ENCODE measurements around the gene NDUFAF7. TPM values are rescaled to one million over a fixed set of nuclear protein-coding genes. Genes with fewer than 3 reads are reported as not detected.

Gene NDUFAF7
- total and polyA plus RNA-seq, 2 of the 13 experiments (the other 11 are each of a cell fraction or from before 2014, with no cell fraction given), result 27.0 to 40.8 TPM

GRCh38 chr2:37262522-37262921 lies 31.1 kb downstream of the NDUFAF7 start:
- Histone ChIP-seq H3K9me3 (ENCODE audit: low read length) (no peaks in the 10 kb centered on the region), H3K9ac (ENCODE audit: insufficient read depth, low read depth, low read length) (no peak overlapping the region), H3K4me2 (ENCODE audit: low read depth, low read length) (no peak overlapping the region), H2AFZ (ENCODE audit: low read length) (no peak overlapping the region), H3K79me2 (ENCODE audit: insufficient read depth, low read length) (no peaks in the 10 kb centered on the region), H3K4me1 (ENCODE audit: insufficient read depth, low read length) (no peaks in the 10 kb centered on the region), H4K20me1 (ENCODE audit: insufficient read depth, low read length) (no peaks in the 10 kb centered on the region), H3K36me3 (replicated peaks in 1 of 2; ENCODE audit: control insufficient read depth in 1 of 2, insufficient read depth in 2 of 2, low read length in 2 of 2) (peaks cover 6 to 13% of the 10 kb centered on the region in 2 experiments; a peak in 4 of 5 replicates), H3K4me3 (replicated peaks in 1 of 3; ENCODE audit: insufficient read depth in 1 of 3, low read depth in 2 of 3, low read length in 3 of 3) (no peak overlapping the region), H3K27ac (ENCODE audit: extremely low read length, insufficient read depth, low read length) (no peak overlapping the region), H3K27me3 (ENCODE audit: control insufficient read depth in 1 of 2, insufficient read depth in 2 of 2, low read length in 2 of 2) (no peaks in the 10 kb centered on the region)
- intact Hi-C loops (cut with micrococcal nuclease; ENCODE audit: unreplicated experiment) (no loop called here), in situ Hi-C loops (cut with HindIII; ENCODE audit: extremely low pct_ligation_motif_present, low pct_unique_long_range_greater_than_20kb) (no loop called here)
- WGBS (ENCODE audit: low lambda C conversion rate), result 95% methylated on average over 2 of the region's 2 CpGs
- no peak for FAIRE-seq
- no peak for ATAC-seq
- CTCF ChIA-PET (ENCODE audit: low intra/inter-chr PET ratio, low total read pairs), result no interaction called here
- no peak for TF ChIP-seq CCDC6 (CRISPR knock-in tag; IDR thresholded peaks at IDR 0.05)
- no peak for TF ChIP-seq IRF2 (CRISPR knock-in tag; IDR thresholded peaks at IDR 0.05)
- TF ChIP-seq TGIF2 (CRISPR knock-in tag; IDR thresholded peaks at IDR 0.05), result no peak
- no peak for TF ChIP-seq MXD4 (CRISPR knock-in tag; IDR thresholded peaks at IDR 0.05)
- TF ChIP-seq GATAD2A (CRISPR knock-in tag; IDR thresholded peaks at IDR 0.05), result no peak
- TF ChIP-seq GATAD1 (CRISPR knock-in tag; IDR thresholded peaks at IDR 0.05), result no peak
- BruUV-seq (replicated peaks), result no TSS peak
- DNase-seq (ENCODE audit: low spot score), result no peak
- POLR2A ChIA-PET, result no interaction called here

GRCh38 chr2:37263839-37264238 lies 32.4 kb downstream of the NDUFAF7 start:
- Histone ChIP-seq H4K20me1 (ENCODE audit: insufficient read depth, low read length) (no peaks in the 10 kb centered on the region), H3K36me3 (replicated peaks in 1 of 2; ENCODE audit: control insufficient read depth in 1 of 2, insufficient read depth in 2 of 2, low read length in 2 of 2) (peaks cover 4 to 20% of the 10 kb centered on the region in 2 experiments), H3K9ac (ENCODE audit: insufficient read depth, low read depth, low read length) (no peak overlapping the region), H3K9me3 (ENCODE audit: low read length) (no peaks in the 10 kb centered on the region), H3K79me2 (ENCODE audit: insufficient read depth, low read length) (no peaks in the 10 kb centered on the region), H3K4me1 (ENCODE audit: insufficient read depth, low read length) (no peaks in the 10 kb centered on the region), H3K27me3 (ENCODE audit: control insufficient read depth in 1 of 2, insufficient read depth in 2 of 2, low read length in 2 of 2) (no peaks in the 10 kb centered on the region), H3K4me3 (replicated peaks in 1 of 3; ENCODE audit: insufficient read depth in 1 of 3, low read depth in 2 of 3, low read length in 3 of 3) (no peak overlapping the region), H3K4me2 (ENCODE audit: low read depth, low read length) (no peak overlapping the region), H3K27ac (ENCODE audit: extremely low read length, insufficient read depth, low read length) (no peak overlapping the region), H2AFZ (ENCODE audit: low read length) (no peak overlapping the region)
- ChIA-PET CTCF (ENCODE audit: low intra/inter-chr PET ratio, low total read pairs) (no interaction called here), POLR2A (no interaction called here)
- ATAC-seq, result no peak; the same call in 2 of the 3 replicates
- BruUV-seq (replicated peaks), result no TSS peak
- in situ Hi-C loops (cut with HindIII; ENCODE audit: extremely low pct_ligation_motif_present, low pct_unique_long_range_greater_than_20kb) (no loop called here), intact Hi-C loops (cut with micrococcal nuclease; ENCODE audit: unreplicated experiment) (no loop called here)
- whole genome bisulfite sequencing (ENCODE audit: low lambda C conversion rate), result 92% methylated on average over 2 of the region's 2 CpGs
- TF ChIP-seq ZNF710 (CRISPR knock-in tag; IDR thresholded peaks at IDR 0.05; ENCODE audit: borderline replicate concordance), result no peak
- TF ChIP-seq ZFP1 (CRISPR knock-in tag; IDR thresholded peaks at IDR 0.05), result no peak
- TF ChIP-seq MTF2 (CRISPR knock-in tag; IDR thresholded peaks at IDR 0.05; ENCODE audit: borderline replicate concordance), result no peak
- TF ChIP-seq ETS1 (CRISPR knock-in tag; IDR thresholded peaks at IDR 0.05), result no peak
- TF ChIP-seq ZBTB42 (CRISPR knock-in tag; IDR thresholded peaks at IDR 0.05), result no peak
- no peak for TF ChIP-seq ZNF580 (CRISPR knock-in tag; IDR thresholded peaks at IDR 0.05; ENCODE audit: borderline replicate concordance, low read depth)
- TF ChIP-seq RELA (CRISPR knock-in tag; IDR thresholded peaks at IDR 0.05), result no peak
- no peak for FAIRE-seq
- no peak for DNase-seq (ENCODE audit: low spot score)
